Superior temporal gyrus (tissue), 1 donor: ENCODE measurements around the gene HDAC6.

Source experiments
- DNase-seq: peaks from one replicate; pipeline ENCODE4 v3.0.0-alpha.2; 2016; ENCODE audit errors: extremely low spot score

Gene HDAC6

GRCh38 chrX:48801280-48802088, at the start of gene HDAC6:
TSS of gene HDAC6 (plus strand) at chrX:48802067. CDS start at chrX:48802693, 626 bp downstream.
- peak; percentile 95 for DNase-seq

DNA sequence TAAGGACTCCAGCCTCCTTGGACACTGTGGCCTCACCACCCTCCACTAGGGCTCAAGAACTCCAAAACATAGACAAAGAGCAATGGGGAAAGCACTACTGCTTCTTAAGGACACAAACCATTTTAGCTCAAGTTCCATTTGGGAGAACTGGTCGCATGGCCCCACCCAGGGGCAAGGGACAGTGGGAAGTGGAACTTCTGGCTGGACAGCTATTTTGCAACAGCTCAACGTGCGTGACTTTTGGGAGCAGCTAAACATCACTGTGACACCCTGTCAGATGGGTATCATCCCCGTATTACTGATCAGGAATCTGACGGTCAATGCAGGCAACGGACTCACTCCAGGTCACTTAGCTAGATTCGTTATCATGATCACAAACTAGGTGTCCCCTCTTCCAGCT, 49.4 kb upstream of the HDAC6 start:
- DNase-seq, result no peak

- no peak for DNase-seq
Measured at GRCh38 chrX:48753708-48754228, 48.1 kb upstream of the HDAC6 start.

- no peak for DNase-seq
Measured at GRCh38 chrX:48754238-48754637, 47.6 kb upstream of the HDAC6 start.

DNA sequence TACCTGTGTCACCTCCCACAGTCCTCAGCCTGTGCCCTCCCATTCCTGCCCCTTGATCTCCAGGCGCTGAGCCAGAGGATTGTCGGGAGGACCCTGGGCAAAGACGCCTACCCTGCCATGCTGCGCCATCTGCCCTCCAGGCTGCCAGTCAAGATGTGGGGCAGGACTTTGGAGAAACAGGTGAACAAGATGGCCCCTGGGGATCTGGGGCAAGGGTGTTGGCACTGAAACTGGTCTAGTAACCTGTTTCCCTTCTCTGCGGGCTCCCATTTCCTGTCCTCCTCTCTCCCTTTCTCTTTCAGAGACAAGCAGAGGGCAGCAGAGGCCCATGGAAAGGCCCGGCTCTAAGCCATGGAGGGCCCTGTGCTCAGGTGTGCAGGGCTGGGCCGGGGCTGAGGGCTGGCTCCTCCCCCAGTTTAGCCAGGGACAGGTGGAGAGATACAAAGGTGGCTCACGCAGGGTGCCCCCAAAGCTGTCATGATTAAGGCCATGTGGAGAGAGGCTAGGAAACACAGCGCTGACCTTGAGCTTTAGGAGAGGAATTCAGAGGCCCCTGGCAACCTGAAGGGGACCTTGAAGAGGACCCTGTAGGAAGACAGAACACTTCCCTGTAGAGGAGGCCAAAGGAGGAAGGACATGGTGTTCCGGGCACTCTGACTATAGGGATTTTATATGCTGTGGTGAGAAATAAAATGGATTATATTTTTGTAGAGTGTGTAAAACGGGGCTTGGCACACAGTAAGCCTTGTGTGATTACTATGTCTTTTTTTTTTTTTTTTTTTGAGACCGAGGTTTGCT, 40.0 kb upstream of the HDAC6 start, which contains the start of gene GLOD5:
GLOD5 (plus strand) TSS at position 74 of the 798 bp plus-strand sequence; CDS start at position 118, 44 bp downstream.
- DNase-seq, result no peak

GRCh38 chrX:48769230-48769629, 32.6 kb upstream of the HDAC6 start:
- DNase-seq, result no peak

DNA sequence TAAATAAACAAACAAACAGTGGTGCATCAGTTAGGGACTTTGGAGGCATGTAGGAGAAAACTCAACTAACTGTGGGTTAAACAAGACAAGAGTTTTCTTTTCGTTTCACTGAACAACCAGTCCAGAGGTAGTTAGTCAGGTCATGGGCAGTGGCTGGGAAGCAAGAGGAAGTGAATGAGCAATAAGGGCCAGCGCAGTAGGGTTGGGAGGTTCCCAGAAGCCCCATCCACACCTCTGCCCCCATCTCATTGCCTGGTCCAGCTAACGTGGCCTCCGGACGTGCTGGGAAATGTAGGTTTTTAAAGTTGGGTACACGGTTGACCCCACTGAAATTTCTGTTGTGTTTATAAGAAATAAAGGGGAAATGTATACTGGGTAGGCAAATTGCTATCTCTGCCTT, 31.6 kb upstream of the HDAC6 start:
- no peak for DNase-seq

DNA sequence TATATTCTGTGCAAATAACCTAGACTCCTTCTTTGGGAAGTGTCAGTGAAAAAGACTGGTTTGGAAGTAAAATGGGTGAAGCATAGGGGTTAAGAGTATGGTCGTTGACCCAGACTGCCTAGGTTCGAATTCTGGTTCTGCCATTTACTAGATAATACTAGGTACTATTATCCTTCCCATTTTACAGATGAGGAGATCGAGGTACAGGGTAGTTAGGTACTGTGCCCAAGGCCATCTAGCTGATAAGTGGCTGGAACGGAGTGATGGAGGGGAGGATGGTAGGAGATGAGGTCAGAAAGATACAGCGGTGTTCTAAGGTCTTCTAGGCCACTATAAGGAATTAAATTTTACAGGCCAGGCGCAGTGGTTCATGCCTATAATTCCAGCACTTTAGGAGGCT, 29.3 kb upstream of the HDAC6 start:
- DNase-seq, result no peak

DNA sequence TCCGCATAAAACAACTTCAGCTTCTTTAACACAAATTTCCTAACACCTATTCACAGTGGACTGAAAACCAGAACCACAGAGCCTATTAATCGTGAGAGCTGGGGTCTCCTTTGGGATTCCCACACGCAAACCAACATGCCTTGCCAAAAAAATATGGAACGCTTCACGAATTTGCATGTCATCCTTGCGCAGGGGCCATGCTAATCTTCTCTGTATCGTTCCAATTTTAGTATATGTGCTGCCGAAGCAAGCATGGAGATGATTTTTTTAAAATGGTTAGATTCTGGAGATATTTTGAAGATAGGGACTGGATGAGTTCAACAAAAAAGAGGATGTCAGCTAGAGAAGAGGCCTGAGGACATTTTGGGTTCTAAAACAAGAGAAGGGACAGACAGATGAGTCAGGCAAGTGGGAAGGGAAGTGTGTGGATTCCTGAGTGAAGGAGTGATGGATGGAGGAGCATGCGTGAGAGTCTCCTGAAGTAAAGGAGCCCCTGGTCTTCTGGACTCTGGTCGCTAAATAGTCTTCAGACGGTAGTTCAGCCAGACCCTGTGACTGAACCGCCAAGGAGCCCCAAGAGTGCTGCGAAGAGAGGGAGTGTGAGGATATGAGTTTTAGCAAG, 24.9 kb upstream of the HDAC6 start:
- DNase-seq, result no peak

GRCh38 chrX:48779399-48779798, 22.5 kb upstream of the HDAC6 start:
- DNase-seq, result no peak

- DNase-seq, result no peak
Measured at GRCh38 chrX:48781705-48782104, 20.2 kb upstream of the HDAC6 start.

DNA sequence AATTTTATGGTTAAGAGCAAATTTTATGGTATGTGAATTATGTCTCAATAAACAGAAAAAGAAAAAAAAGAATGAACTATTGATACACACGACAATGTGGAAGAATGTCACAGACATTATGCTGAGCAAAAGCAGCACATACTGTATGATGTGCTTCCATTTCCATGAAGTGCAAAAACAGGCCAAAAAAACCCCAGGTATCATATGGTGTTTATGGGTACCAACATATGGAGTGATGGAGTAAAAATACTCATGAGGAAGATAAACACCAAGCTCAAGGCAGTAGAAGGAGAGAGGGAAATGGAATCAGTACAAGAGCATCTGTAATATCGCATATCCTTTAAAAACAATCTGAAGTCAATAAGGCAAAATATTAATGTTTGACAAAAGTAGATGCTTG, 19.7 kb upstream of the HDAC6 start:
- DNase-seq, result no peak

DNA sequence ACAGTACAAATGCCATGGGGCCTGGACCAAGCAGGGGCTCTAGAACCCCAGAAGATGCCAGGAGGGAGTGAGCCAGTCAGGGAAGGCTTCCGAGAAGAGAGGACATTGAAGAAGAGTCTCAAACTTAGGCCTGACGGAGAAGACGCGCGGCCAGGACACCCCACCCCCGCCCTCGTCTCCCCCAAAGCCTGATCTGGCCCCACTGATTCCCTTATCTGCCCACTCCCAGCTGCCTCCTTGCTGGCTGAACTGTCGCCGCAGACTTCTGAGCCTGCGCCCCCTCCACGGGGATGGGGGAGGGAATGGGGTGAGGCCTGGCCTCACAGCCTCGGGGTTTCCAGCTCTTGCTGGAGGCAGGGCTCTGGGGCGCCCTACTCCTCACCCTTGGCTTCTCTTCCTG, 19.1 kb upstream of the HDAC6 start:
- DNase-seq, result no peak

GRCh38 chrX:48784726-48785125, 17.1 kb upstream of the HDAC6 start:
- no peak for DNase-seq

DNA sequence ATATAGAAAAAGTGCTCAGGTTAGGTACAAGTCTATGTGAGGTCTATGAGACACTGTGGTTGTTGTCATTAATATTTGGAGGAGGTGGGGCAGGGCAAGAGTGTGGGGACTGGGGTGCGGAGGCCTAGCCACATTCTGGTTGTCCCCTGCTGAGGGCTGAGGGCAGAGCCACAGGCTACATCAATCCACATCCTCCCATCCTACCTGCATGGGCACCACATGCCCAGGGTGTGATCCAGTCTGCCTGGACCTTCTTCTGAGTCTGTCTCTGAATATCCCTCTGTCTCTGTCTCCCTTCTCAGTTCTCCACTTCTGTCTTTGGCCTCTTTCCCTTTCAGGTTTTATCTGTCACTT, 16.7 kb upstream of the HDAC6 start:
- no peak for DNase-seq

DNA sequence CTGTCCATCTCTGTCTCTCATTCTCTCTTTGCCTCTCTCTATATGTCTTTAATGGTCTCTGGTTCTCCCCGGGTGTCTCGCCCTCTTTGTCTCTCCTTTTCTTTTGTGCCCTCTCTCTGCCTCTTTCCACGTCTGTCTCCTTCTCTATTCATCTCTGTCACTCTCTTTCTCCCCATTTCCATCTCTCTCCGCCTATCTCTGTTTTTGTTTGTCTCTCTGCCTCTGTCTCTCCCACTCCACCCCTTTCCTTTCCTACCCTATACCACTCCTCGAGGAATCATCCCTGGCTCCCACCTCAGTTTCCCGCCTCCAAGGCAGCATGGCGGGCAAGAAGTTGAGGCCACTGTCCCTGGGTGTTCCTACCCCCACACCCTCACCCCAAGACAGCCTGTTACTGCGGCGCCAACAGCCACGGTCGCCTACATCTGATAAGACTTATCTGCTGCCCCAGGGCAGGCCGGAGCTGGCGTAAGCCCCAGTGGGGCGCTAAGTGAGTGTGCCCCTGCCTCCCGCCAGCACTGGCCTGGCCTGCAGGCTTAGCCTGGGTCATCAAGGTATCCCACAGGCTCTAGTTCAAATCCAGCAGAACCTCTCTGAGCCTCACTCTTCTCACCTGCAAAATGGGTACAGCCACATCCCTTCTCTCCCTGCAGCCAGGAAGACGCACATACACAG, 16.2 kb upstream of the HDAC6 start:
- DNase-seq, result no peak

DNA sequence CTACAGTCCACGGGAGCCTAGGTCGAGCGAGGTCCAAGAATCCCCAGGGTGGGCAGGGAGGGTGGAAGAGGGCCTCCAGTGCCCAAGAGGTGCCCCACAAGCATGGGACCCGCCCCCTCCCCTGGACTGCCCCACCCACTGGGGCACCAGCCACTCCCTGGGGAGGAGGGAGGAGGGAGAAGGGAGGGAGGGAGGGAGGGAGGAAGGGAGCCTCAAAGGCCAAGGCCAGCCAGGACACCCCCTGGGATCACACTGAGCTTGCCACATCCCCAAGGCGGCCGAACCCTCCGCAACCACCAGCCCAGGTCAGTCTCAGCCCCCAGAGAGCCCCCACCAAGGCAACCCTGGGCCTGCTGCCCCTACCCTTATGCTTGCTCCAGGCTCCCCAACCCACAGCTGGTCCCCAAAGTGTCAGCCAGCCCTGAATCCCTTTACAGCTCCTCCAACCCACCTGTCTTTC, 15.5 kb upstream of the HDAC6 start, which contains the start of gene GATA1:
GATA1 (plus strand) TSS at position 250 of the 460 bp plus-strand sequence. CDS start 4,520 bp downstream, outside the sequence.
- DNase-seq, result no peak

DNA sequence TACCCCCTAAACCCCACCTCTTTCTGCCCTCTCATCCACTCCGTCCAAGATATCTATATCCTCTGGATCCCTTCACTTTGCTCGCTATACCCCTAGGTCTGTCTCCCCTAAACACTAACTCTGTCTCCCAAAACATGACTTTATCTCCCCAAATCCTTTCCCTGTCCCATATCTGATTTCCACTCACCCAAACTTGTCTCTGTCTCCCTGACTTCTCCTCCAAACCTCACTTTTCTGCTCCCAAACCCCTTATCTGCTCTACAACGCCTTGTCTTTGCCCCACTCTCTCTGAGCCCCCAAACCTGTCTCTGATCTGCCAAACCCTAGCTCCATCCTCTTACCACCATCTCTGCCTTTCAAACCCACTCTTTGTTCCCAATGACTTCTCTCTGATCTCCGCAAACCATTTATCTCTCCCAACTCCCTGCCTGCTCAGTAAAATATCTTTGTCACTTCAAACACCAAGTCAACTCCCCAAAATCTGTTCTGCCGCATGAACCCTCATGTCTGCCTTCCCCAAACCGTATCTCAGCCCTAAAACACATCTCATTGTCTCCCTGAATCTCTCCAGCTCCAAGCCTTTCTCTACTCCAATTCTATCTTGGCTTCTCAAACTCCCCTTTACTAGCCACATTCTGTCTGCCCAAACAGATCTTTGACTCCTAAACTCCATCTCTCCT, 14.9 kb upstream of the HDAC6 start:
- DNase-seq, result no peak

GRCh38 chrX:48787505-48788443, 14.1 kb upstream of the HDAC6 start:
- DNase-seq, result no peak
